ENCODE measurements around the gene KATNB1. TPM values are rescaled to one million over a fixed set of nuclear protein-coding genes. Genes with fewer than 3 reads are reported as not detected.

The KATNB1 gene
- total and polyA plus RNA-seq, 12 donors: 9.0 to 15.1 (median 11.0) TPM

DNA sequence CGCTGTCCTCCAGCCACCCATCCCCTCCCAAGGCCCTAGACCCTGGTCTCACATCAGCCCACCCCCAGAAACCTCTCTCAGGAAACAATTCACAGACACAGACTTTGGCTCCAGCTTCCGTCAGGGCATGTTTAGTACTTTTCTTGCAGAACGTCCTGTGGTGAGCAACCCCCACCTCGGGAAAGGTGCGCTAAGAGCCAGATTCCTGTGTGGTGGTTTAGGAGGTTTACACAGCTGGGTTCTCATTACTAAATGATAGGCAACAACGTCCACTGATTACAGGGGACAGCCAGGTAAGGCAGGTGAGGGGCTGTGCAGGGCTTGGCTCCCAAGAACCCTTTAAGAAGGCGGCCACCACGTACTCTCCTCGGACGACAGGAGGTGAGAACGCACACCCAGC, 37.4 kb downstream of the KATNB1 start:
- 91 to 93% methylated on average over 11 of the region's 11 CpGs for WGBS, 2 donors
- no peaks in the 10 kb centered on the region for H3K9me3 ChIP-seq
- H3K27me3 ChIP-seq: no peaks in the 10 kb centered on the region
- H3K36me3 ChIP-seq: peaks cover 5 to 84% (median 46%) of the 10 kb centered on the region in 9 donors
- H3K27ac ChIP-seq: no peak overlapping the region
- H3K4me1 ChIP-seq: peaks cover 0 to 12% (median 3%) of the 10 kb centered on the region in 9 donors
- H3K4me3 ChIP-seq: no peak overlapping the region
- TF ChIP-seq, protein P1, sequence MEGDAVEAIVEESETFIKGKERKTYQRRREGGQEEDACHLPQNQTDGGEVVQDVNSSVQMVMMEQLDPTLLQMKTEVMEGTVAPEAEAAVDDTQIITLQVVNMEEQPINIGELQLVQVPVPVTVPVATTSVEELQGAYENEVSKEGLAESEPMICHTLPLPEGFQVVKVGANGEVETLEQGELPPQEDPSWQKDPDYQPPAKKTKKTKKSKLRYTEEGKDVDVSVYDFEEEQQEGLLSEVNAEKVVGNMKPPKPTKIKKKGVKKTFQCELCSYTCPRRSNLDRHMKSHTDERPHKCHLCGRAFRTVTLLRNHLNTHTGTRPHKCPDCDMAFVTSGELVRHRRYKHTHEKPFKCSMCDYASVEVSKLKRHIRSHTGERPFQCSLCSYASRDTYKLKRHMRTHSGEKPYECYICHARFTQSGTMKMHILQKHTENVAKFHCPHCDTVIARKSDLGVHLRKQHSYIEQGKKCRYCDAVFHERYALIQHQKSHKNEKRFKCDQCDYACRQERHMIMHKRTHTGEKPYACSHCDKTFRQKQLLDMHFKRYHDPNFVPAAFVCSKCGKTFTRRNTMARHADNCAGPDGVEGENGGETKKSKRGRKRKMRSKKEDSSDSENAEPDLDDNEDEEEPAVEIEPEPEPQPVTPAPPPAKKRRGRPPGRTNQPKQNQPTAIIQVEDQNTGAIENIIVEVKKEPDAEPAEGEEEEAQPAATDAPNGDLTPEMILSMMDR (IDR thresholded peaks at IDR 0.05): no peak
- intact Hi-C loops (cut with DNase I): no loop called here
- ATAC-seq: no peak
- DNase-seq: no peak

DNA sequence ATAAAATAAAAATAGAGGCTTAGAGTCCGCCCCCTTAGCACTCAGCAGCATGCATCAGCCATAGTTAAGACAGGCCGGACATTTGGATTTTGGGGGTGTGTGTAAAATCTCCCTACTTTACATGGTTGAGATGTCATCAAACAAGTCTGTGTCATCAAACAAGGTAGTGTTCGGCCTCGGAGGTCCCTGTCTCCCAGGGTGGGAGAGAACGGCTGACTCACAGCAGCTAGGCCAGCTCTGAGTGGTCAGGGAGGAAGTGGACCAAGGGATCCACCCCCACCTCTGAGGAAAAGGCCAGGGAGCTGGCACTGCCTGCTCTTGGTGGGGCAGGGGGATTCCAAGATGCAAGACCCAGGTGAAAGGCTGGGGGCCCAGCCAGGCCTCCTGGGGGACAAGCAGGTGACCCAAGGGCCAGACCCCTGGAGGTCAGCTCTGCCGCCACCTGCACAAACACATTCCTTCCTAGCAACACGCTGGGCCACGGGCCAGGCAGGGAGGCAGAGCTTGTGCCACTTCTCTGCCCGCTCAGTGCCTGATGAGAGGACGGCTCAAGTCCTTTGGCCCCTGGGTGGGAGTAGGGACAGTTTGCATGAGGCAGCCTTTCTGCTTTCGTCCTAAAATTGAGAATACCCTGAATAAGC, 38.2 kb downstream of the KATNB1 start:
- DNase-seq: no peak
- TF ChIP-seq, protein P1 (IDR thresholded peaks at IDR 0.05): no peak

DNA sequence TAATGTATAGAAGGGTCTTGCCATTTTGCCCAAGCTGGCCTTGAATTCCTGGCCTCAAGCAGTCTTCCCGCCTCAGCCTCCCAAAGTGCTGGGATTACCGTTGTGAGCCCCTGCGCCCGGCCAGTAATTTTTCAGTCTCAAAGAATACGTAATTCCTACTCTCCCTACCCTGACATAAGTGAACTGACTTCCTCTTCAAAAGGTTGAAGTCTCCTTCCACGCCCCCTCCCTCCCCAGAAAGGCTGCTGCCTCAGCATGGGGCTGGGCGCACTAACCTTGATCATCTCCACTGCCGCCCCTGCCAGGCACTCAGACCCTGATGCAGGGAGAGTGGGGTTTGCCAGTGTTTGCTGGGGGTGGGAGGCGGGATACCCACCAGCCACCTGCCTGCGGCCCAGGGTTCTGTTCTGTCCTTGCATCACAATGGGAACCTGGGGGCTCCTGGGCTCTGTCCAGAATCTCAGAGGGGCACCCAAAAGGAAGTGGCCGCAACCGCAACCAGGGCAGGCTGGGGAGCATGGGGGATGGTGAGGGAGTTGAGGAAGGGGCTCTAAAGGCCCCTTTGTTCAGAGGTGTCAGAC, 39.2 kb downstream of the KATNB1 start:
- WGBS, 2 donors: 95 to 96% methylated on average over 12 of the region's 12 CpGs
- Histone ChIP-seq H3K9me3 (no peaks in the 10 kb centered on the region), H3K4me3 (no peak overlapping the region), H3K36me3 (peaks cover 0 to 85% (median 45%) of the 10 kb centered on the region in 9 donors), H3K27ac (no peak overlapping the region), H3K27me3 (no peaks in the 10 kb centered on the region), H3K4me1 (peaks cover 0 to 12% (median 3%) of the 10 kb centered on the region in 9 donors)
- intact Hi-C loops (cut with DNase I): no loop called here
- ATAC-seq (no peak), DNase-seq (no peak)
- TF ChIP-seq, protein P1 (IDR thresholded peaks at IDR 0.05): no peak

More for the DNA sequence above, 38.2 kb downstream of the KATNB1 start:
- H3K27ac ChIP-seq: peak overlapping the region in 1 of 10 donors; percentile 33
- peaks cover 3 to 85% (median 47%) of the 10 kb centered on the region in 9 donors for H3K36me3 ChIP-seq
- peaks cover 0 to 12% (median 3%) of the 10 kb centered on the region in 9 donors for H3K4me1 ChIP-seq
- no peaks in the 10 kb centered on the region for H3K27me3 ChIP-seq
- no peak overlapping the region for H3K4me3 ChIP-seq
- WGBS, 2 donors: 71 to 73% methylated on average over 11 of the region's 11 CpGs
- peak in 7 of 8 donors; percentile 26 to 83 (median 58) for ATAC-seq
- no peaks in the 10 kb centered on the region for H3K9me3 ChIP-seq
- intact Hi-C loops (cut with DNase I): no loop called here

DNA sequence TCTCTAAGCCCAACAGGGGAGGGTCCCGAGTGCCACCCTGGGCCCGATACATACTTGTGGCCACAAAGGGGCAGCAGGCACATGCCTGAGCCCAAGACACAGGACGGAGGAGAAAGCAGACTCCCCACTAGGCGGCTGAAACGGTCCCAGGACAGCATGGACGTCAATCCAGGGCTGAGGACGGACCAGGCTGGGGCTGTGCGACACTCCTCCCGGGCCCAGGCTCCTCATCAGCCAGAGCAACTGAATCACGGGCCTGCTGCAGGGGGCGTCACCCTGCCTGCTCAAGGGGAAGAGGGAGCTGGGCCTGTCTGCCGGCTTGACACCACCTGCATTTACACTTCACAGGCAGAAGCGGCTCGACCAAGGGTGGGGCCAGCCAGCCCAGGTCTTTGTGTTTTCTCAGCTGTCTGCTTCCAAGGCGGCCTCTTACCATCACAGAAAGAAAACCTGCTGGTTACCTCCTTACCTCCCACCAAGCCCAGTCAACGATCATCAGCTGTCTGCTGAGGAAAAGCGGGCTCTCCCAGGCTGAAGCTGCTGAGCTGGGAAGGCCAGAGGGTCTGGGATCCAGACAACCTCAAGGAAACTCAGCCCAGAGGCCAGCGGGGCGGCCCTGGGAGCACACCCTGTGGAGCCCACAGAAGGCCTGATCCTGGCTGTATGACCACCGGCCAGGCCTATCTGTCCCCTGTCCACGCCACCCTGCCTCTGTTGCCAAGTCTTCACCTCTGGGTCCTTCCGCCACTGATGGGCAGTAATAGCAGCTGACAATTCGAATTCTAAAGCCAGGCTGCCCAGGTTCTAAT, 40.3 kb downstream of the KATNB1 start:
- H3K4me3 ChIP-seq: no peak overlapping the region
- no peaks in the 10 kb centered on the region for H3K9me3 ChIP-seq
- H3K27me3 ChIP-seq: no peaks in the 10 kb centered on the region
- WGBS, 2 donors: 74 to 75% methylated on average over 23 of the region's 23 CpGs
- intact Hi-C loops (cut with DNase I): no loop called here
- DNase-seq (no peak), ATAC-seq (peak in 4 of 8 donors; percentile 7 to 24 (median 20))
- H3K27ac ChIP-seq: no peak overlapping the region
- TF ChIP-seq, protein P1 (IDR thresholded peaks at IDR 0.05): peak in 6 of 9 donors; percentile 5 to 33 (median 18)
- peaks cover 0 to 77% (median 34%) of the 10 kb centered on the region in 9 donors for H3K36me3 ChIP-seq
- H3K4me1 ChIP-seq: peaks cover 0 to 12% (median 3%) of the 10 kb centered on the region in 9 donors
